ENCODE results near the gene ECE1.
"Not testable (repeated sequence)": the region's sequence is repeated elsewhere in the genome, so short reads cannot be mapped to it uniquely, and the experiment has no call there.

The ECE1 gene

GRCh38 chr1:21291964-21292363 is 1.7 kb upstream of the ECE1 start:
- CTCF ChIA-PET, result interaction anchor here (0.6 to 1.4 kb wide), 3 partner anchors 22 to 451 kb away, joined by 3 to 6 read pairs (median 5); no protein-coding TSS in a partner anchor
- POLR2A ChIA-PET, result interaction anchor here (1.0 to 2.0 kb wide), 2 partner anchors 33 to 46 kb away, joined by 3 to 4 read pairs; no protein-coding TSS in a partner anchor
- DNase-seq (ENCODE audit: extremely low spot score), result no peak
- TF ChIP-seq BHLHE40 (IDR thresholded peaks at IDR 0.05; ENCODE audit: borderline replicate concordance) (no peak), ELF4 (IDR thresholded peaks at IDR 0.05) (no peak), FOXA1 (IDR thresholded peaks at IDR 0.05) (no peak), LEF1 (IDR thresholded peaks at IDR 0.05; ENCODE audit: borderline replicate concordance) (no peak), ZNF384 (IDR thresholded peaks at IDR 0.05) (no peak)

- TF ChIP-seq CTBP1 (IDR thresholded peaks at IDR 0.05; ENCODE audit: borderline replicate concordance) (no peak), SUZ12 (IDR thresholded peaks at IDR 0.05) (no peak), L3MBTL2 (conservative IDR thresholded peaks at IDR 0.05) (no peak), HDGF (IDR thresholded peaks at IDR 0.05; ENCODE audit: borderline replicate concordance) (no peak), TARDBP (IDR thresholded peaks at IDR 0.05) (no peak), SP1 (IDR thresholded peaks at IDR 0.05) (no peak), ELF4 (IDR thresholded peaks at IDR 0.05) (no peak), ZNF384 (IDR thresholded peaks at IDR 0.05) (no peak), PKNOX1 (IDR thresholded peaks at IDR 0.05) (no peak), FOXA1 (IDR thresholded peaks at IDR 0.05) (no peak), NFRKB (IDR thresholded peaks at IDR 0.05) (no peak), FOXM1 (IDR thresholded peaks at IDR 0.05; ENCODE audit: borderline replicate concordance) (no peak), LEF1 (IDR thresholded peaks at IDR 0.05; ENCODE audit: borderline replicate concordance) (no peak), BHLHE40 (IDR thresholded peaks at IDR 0.05; ENCODE audit: borderline replicate concordance) (no peak), ARNT (IDR thresholded peaks at IDR 0.05) (no peak), FOXK2 (IDR thresholded peaks at IDR 0.05) (no peak)
- DNase-seq (ENCODE audit: extremely low spot score), result no peak
- ChIA-PET CTCF (interaction anchor here (1.5 kb wide), 1 partner anchor 37 kb away, joined by 3 read pairs; no protein-coding TSS in a partner anchor), POLR2A (interaction anchor here (0.6 to 2.0 kb wide), 2 partner anchors 19 to 33 kb away, joined by 4 read pairs; no protein-coding TSS in a partner anchor)
Measured at GRCh38 chr1:21291184-21291583, 921 bp upstream of the ECE1 start.

GRCh38 chr1:21290546-21290944 is 282 bp upstream of the ECE1 start:
- no peak for DNase-seq (ENCODE audit: extremely low spot score)
- ChIA-PET CTCF (interaction anchor here (1.5 kb wide), 1 partner anchor 36 kb away, joined by 3 read pairs; no protein-coding TSS in a partner anchor), POLR2A (interaction anchor here (0.6 kb wide), 1 partner anchor 19 kb away, joined by 4 read pairs; no protein-coding TSS in a partner anchor)
- no peak for TF ChIP-seq FOXK2 (IDR thresholded peaks at IDR 0.05)
- TF ChIP-seq ARNT (IDR thresholded peaks at IDR 0.05), result no peak
- no peak for TF ChIP-seq LEF1 (IDR thresholded peaks at IDR 0.05; ENCODE audit: borderline replicate concordance)
- TF ChIP-seq FOXA1 (IDR thresholded peaks at IDR 0.05), result no peak
- TF ChIP-seq PKNOX1 (IDR thresholded peaks at IDR 0.05), result no peak

- POLR2A ChIA-PET, result no interaction called here
- TF ChIP-seq ARNT (IDR thresholded peaks at IDR 0.05) (no peak), SP1 (IDR thresholded peaks at IDR 0.05) (no peak), CTBP1 (IDR thresholded peaks at IDR 0.05; ENCODE audit: borderline replicate concordance) (no peak), PKNOX1 (IDR thresholded peaks at IDR 0.05) (no peak), ELF4 (IDR thresholded peaks at IDR 0.05) (no peak), L3MBTL2 (conservative IDR thresholded peaks at IDR 0.05) (no peak), FOXM1 (IDR thresholded peaks at IDR 0.05; ENCODE audit: borderline replicate concordance) (no peak), LEF1 (IDR thresholded peaks at IDR 0.05; ENCODE audit: borderline replicate concordance) (no peak), HDGF (IDR thresholded peaks at IDR 0.05; ENCODE audit: borderline replicate concordance) (no peak), SUZ12 (IDR thresholded peaks at IDR 0.05) (no peak), FOXK2 (IDR thresholded peaks at IDR 0.05) (no peak), FOXA1 (IDR thresholded peaks at IDR 0.05) (no peak), NFRKB (IDR thresholded peaks at IDR 0.05) (no peak), BHLHE40 (IDR thresholded peaks at IDR 0.05; ENCODE audit: borderline replicate concordance) (no peak), TARDBP (IDR thresholded peaks at IDR 0.05) (no peak), ZNF384 (IDR thresholded peaks at IDR 0.05) (no peak)
- no peak for DNase-seq (ENCODE audit: extremely low spot score)
- CTCF ChIA-PET, result no interaction called here
Measured at GRCh38 chr1:21289127-21289526, 1.1 kb downstream of the ECE1 start.

GRCh38 chr1:21287905-21288514 is 2.3 kb downstream of the ECE1 start:
- ChIA-PET CTCF (no interaction called here), POLR2A (no interaction called here)
- DNase-seq (ENCODE audit: extremely low spot score), result no peak
- no peak for TF ChIP-seq FOXA1 (IDR thresholded peaks at IDR 0.05)
- TF ChIP-seq FOXK2 (IDR thresholded peaks at IDR 0.05), result no peak
- TF ChIP-seq SUZ12 (IDR thresholded peaks at IDR 0.05), result no peak
- TF ChIP-seq NFRKB (IDR thresholded peaks at IDR 0.05), result no peak

- DNase-seq (ENCODE audit: extremely low spot score); POLR2A ChIA-PET: not testable (repeated sequence)
- CTCF ChIA-PET, result interaction anchor here (1.6 to 1.8 kb wide), 2 partner anchors 15 to 30 kb away, joined by 5 to 11 read pairs; no protein-coding TSS in a partner anchor
Measured at GRCh38 chr1:21285386-21285785, 4.9 kb downstream of the ECE1 start.

- ChIA-PET POLR2A (interaction anchor here (1.0 kb wide), 1 partner anchor 13 kb away, joined by 3 read pairs; no protein-coding TSS in a partner anchor), CTCF (interaction anchor here (0.6 to 1.8 kb wide), 2 partner anchors 15 to 29 kb away, joined by 3 to 5 read pairs; no protein-coding TSS in a partner anchor)
- TF ChIP-seq HDGF (IDR thresholded peaks at IDR 0.05; ENCODE audit: borderline replicate concordance) (no peak), BHLHE40 (IDR thresholded peaks at IDR 0.05; ENCODE audit: borderline replicate concordance) (no peak), SUZ12 (IDR thresholded peaks at IDR 0.05) (no peak), TARDBP (IDR thresholded peaks at IDR 0.05) (no peak)
- DNase-seq (ENCODE audit: extremely low spot score), result no peak
Measured at GRCh38 chr1:21285055-21285372, 5.2 kb downstream of the ECE1 start.

Measured in HEK293T (cell line).